B cell (primary cell): Measurements from ENCODE around the gene PTPRE. TPM values are rescaled to one million over a fixed set of nuclear protein-coding genes. Genes with fewer than 3 reads are reported as not detected.

Experiments used
- ATAC-seq: fragments of 200-7000 bp; cut with Tn5 transposase; one replicate; pipeline ENCODE4 v1.10.0; 2021; ENCODE audit warnings: low read depth, mild to moderate bottlenecking, moderate number of reproducible peaks, moderate library complexity
- CTCF ChIA-PET: fragments of 350-600 bp; sonication (Branson Sonifier 250); formaldehyde crosslinking; loops from one replicate; lab custom pipeline; 2021; ENCODE audit warnings: antibody characterized with exemption, inconsistent platforms; lab: Charles Lee
- POLR2A ChIA-PET: fragments of 350-600 bp; sonication (Branson Sonifier 250); formaldehyde crosslinking; loops from one replicate; lab custom pipeline; 2021; ENCODE audit warnings: antibody characterized with exemption; lab: Charles Lee
- DNase-seq: peaks from one replicate; pipeline ENCODE4 v3.0.0; 2013
- H2AFZ ChIP-seq: 2 replicates; pipeline ENCODE4 v1.6.1; 2012; ENCODE audit warnings: mild to moderate bottlenecking, low read depth, low read length; ENCODE audit not compliant: insufficient read depth, poor library complexity, severe bottlenecking
- H3K27ac ChIP-seq, 2 donors: 1 replicate in 1 of 2; 2 replicates in 1 of 2; pipeline ENCODE4 v1.5.1; 2012 to 2013; ENCODE audit warnings: low read length in 2 of 2, mild to moderate bottlenecking in 2 of 2, moderate library complexity in 1 of 2
- H3K27me3 ChIP-seq, 4 experiments: fragments of 200-600 bp in 1 of 4; sonication (generic) in 1 of 4; replicated peaks in 1 of 4; 1 replicate in 2 of 4; 2 replicates in 2 of 4; pipeline versions ENCODE4 v1.6.1 to v1.7.0; 2013 to 2016; ENCODE audit warnings: low read length in 3 of 4, mild to moderate bottlenecking in 2 of 4, mixed read lengths in 1 of 4, moderate library complexity in 1 of 4; ENCODE audit not compliant: insufficient read depth in 4 of 4, control insufficient read depth in 3 of 4; ENCODE audit errors: control extremely low read depth in 1 of 4
- H3K36me3 ChIP-seq, 2 experiments: replicated peaks in 1 of 2; 1 replicate in 1 of 2; 2 replicates in 1 of 2; pipeline versions ENCODE4 v1.6.1 to v1.7.1; 2013; ENCODE audit warnings: low read length in 1 of 2; ENCODE audit not compliant: insufficient read depth in 2 of 2, control insufficient read depth in 1 of 2; ENCODE audit errors: control extremely low read depth in 1 of 2, extremely low read depth in 1 of 2
- H3K4me1 ChIP-seq, 2 donors: fragments of 200-600 bp in 1 of 2; sonication (generic) in 1 of 2; 1 replicate in 1 of 2; 2 replicates in 1 of 2; pipeline versions ENCODE4 v1.5.1 to v1.6.1; 2013 to 2017; ENCODE audit warnings: low read length in 2 of 2; ENCODE audit not compliant: control insufficient read depth in 2 of 2, insufficient read depth in 2 of 2
- H3K4me2 ChIP-seq: replicated peaks from 2 replicates; pipeline ENCODE3; 2012; ENCODE audit warnings: mild to moderate bottlenecking, low read depth, low read length; ENCODE audit not compliant: poor library complexity, severe bottlenecking
- H3K4me3 ChIP-seq, 5 experiments: fragments of 200-600 bp in 1 of 5; sonication (generic) in 1 of 5; 1 replicate in 3 of 5; 2 replicates in 2 of 5; pipeline versions ENCODE4 v1.5.1 to v1.7.0; 2011 to 2016; ENCODE audit warnings: low read length in 4 of 5, mild to moderate bottlenecking in 4 of 5, low read depth in 2 of 5, control low read depth in 1 of 5, moderate library complexity in 1 of 5; ENCODE audit not compliant: insufficient read depth in 1 of 5; ENCODE audit errors: control extremely low read depth in 1 of 5, extremely low read depth in 1 of 5
- H3K79me2 ChIP-seq: fragments of 200-600 bp; sonication (generic); one replicate; pipeline ENCODE4 v1.6.0; 2016; ENCODE audit warnings: low read length; ENCODE audit not compliant: control insufficient read depth, insufficient read depth
- H3K9ac ChIP-seq: fragments of 200-600 bp; sonication (generic); 2 replicates; pipeline ENCODE4 v1.6.1; 2017; ENCODE audit warnings: mild to moderate bottlenecking, low read length, moderate library complexity
- H3K9me3 ChIP-seq, 3 donors: one replicate each; pipeline versions ENCODE4 v1.6.1 to v1.7.1; 2013; ENCODE audit warnings: low read length in 2 of 3; ENCODE audit not compliant: control insufficient read depth in 2 of 3, insufficient read depth in 1 of 3; ENCODE audit errors: control extremely low read depth in 1 of 3
- H4K20me1 ChIP-seq: 2 replicates; pipeline ENCODE4 v1.6.0; 2012; ENCODE audit warnings: mild to moderate bottlenecking, low read length; ENCODE audit not compliant: insufficient read depth, control insufficient read depth, poor library complexity, severe bottlenecking
- H3K27ac Mint-ChIP-seq: one replicate; pipeline ENCODE4 v1.8.0; 2021; ENCODE audit warnings: mixed read lengths
- H3K27me3 Mint-ChIP-seq: one replicate; pipeline ENCODE4 v1.8.0; 2021; ENCODE audit warnings: mixed read lengths
- H3K4me1 Mint-ChIP-seq: one replicate; pipeline ENCODE4 v1.8.0; 2021; ENCODE audit warnings: mixed read lengths
- H3K4me3 Mint-ChIP-seq: one replicate; pipeline ENCODE4 v1.8.0; 2021; ENCODE audit warnings: mixed read lengths
- H3K9me3 Mint-ChIP-seq: one replicate; pipeline ENCODE4 v1.8.0; 2022; ENCODE audit warnings: mixed read lengths; ENCODE audit not compliant: insufficient read depth
- EZH2 ChIP-seq: IDR thresholded peaks from 2 replicates; pipeline ENCODE4 v1.6.1; 2012; ENCODE audit warnings: borderline replicate concordance, low read depth, mild to moderate bottlenecking, moderate library complexity, low read length; ENCODE audit not compliant: insufficient read depth, poor library complexity, severe bottlenecking
- WGBS: methylation state at CpG from one replicate; pipeline ENCODE4 v1.1.5; 2013; ENCODE audit warnings: missing lambda C conversion rate; ENCODE audit not compliant: insufficient coverage; 5-methylcytosine and 5-hydroxymethylcytosine counted together
- intact Hi-C: fragments of 100-400 bp; cut with micrococcal nuclease; formaldehyde crosslinking; loops from one replicate; pipeline ENCODE4 v1.10.0; 2022
- polyA plus RNA-seq: library from polyadenylated mRNA; depleted of rRNA; stranded (reverse); fragments of >200 nt; gene quantifications from 2 replicates; pipeline ENCODE4 v1.2.3, GENCODE V29; 2012
- total RNA-seq, 2 donors: library from RNA; stranded (reverse); fragments of 120-200 nt in 1 of 2; gene quantifications; 1 replicate in 1 of 2; 2 replicates in 1 of 2; pipeline versions ENCODE4 v1.2.3 to v1.2.4, GENCODE V29; 2013 to 2022
- TF ChIP-seq, protein P1 (sequence below): fragments of 200-600 bp; IDR thresholded peaks from one replicate; pipeline ENCODE4 v1.8.0; 2022; ENCODE audit warnings: antibody characterized with exemption, mild to moderate bottlenecking

The PTPRE gene
- total and polyA plus RNA-seq, 2 donors (not counting 1 experiment from before 2014, with no cell fraction given), result 6.6 to 32.7 TPM

DNA sequence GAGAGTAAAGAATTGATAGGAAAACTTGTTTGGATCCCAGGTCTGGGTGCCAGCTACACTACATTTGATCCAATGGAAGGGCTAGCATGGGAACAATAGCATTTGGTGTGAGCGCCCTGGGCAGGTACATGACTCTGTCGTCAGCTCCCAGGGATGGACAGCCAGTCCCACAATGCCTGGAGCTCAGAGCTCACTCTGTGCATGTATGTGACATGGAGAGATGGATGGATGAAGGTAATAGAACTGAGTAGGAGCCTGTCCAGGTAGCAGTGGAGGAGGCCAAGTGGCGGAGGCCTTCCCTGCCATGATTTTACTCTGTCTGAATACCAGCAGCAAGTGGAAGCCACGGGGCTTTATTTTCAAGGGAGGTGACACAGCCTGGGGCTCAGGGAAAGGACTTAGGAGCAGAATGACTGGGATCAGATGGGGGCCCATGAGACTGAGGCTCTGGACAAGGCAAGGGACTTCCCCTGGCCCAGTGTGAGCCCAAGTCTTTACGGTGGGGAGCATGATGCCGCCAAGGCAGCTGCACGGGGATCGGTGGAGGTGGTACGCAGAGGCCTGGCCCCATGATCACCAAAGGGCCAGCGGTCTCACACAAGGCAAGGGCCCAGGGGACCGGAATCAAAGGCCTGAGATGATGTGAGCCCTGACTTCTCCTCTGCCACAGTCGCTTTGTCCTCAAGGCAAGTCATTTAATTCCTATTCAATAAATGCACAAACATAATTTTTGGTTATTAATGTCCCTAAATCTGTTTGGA, 5.9 kb downstream of the PTPRE start:
- Histone ChIP-seq H3K9me3 (peaks cover 0 to 15% (median 0%) of the 10 kb centered on the region in 3 donors), H3K9ac (no peak overlapping the region), H4K20me1 (no peaks in the 10 kb centered on the region), H3K79me2 (no peaks in the 10 kb centered on the region), H2AFZ (no peak overlapping the region), H3K4me1 (peaks cover 2 to 4% of the 10 kb centered on the region in 2 donors), H3K36me3 (no peaks in the 10 kb centered on the region), H3K4me2 (no peak overlapping the region), H3K4me3 (no peak overlapping the region), H3K27me3 (peaks cover 0 to 20% (median 6%) of the 10 kb centered on the region in 4 experiments), H3K27ac (no peak overlapping the region)
- ChIA-PET CTCF (interaction anchor here (1.2 kb wide), 1 partner anchor 157 kb away, joined by 3 read pairs; no protein-coding TSS in a partner anchor), POLR2A (no interaction called here)
- DNase-seq (no peak), ATAC-seq (no peak)
- Mint-ChIP-seq H3K27me3 (peaks cover 23% of the 10 kb centered on the region), H3K4me3 (no peak overlapping the region), H3K27ac (no peak overlapping the region), H3K9me3 (no peaks in the 10 kb centered on the region), H3K4me1 (no peaks in the 10 kb centered on the region)
- TF ChIP-seq, protein P1, sequence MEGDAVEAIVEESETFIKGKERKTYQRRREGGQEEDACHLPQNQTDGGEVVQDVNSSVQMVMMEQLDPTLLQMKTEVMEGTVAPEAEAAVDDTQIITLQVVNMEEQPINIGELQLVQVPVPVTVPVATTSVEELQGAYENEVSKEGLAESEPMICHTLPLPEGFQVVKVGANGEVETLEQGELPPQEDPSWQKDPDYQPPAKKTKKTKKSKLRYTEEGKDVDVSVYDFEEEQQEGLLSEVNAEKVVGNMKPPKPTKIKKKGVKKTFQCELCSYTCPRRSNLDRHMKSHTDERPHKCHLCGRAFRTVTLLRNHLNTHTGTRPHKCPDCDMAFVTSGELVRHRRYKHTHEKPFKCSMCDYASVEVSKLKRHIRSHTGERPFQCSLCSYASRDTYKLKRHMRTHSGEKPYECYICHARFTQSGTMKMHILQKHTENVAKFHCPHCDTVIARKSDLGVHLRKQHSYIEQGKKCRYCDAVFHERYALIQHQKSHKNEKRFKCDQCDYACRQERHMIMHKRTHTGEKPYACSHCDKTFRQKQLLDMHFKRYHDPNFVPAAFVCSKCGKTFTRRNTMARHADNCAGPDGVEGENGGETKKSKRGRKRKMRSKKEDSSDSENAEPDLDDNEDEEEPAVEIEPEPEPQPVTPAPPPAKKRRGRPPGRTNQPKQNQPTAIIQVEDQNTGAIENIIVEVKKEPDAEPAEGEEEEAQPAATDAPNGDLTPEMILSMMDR, result no peak
- no peak for TF ChIP-seq EZH2
- 94% methylated on average over 10 of the region's 12 CpGs for WGBS
- intact Hi-C loops, result no loop called here

DNA sequence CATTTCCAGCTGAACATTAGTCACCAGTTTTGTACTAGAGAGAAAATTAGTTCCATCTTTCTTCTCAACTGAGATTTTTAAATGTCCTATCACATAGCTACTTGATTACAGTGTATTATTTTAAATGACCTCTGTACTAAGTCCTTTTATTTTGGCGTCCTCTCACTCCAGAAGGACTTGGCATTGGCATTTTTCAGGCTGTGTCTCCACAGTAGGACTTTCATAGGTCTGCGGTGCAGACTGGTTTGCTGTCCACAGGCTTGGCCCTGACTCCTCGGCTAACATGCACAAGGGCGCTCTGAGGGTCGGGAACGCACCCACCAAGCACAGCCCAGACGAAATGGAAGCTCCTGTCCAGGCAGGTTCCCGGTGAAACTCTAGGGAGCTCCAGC, 6.5 kb downstream of the PTPRE start:
- H3K9me3 Mint-ChIP-seq, result no peaks in the 10 kb centered on the region
- H3K4me3 Mint-ChIP-seq, result no peak overlapping the region
- Histone ChIP-seq H3K9me3 (peaks cover 0 to 15% (median 0%) of the 10 kb centered on the region in 3 donors), H3K27me3 (peaks cover 0 to 14% (median 2%) of the 10 kb centered on the region in 4 experiments), H3K4me1 (no peaks in the 10 kb centered on the region), H3K4me2 (no peak overlapping the region), H4K20me1 (no peaks in the 10 kb centered on the region), H3K27ac (no peak overlapping the region), H2AFZ (no peak overlapping the region), H3K36me3 (no peaks in the 10 kb centered on the region), H3K79me2 (no peaks in the 10 kb centered on the region), H3K4me3 (no peak overlapping the region), H3K9ac (no peak overlapping the region)
- WGBS, result 98% methylated on average over 8 of the region's 8 CpGs
- ATAC-seq (no peak), DNase-seq (no peak)
- H3K27ac Mint-ChIP-seq, result no peak overlapping the region
- TF ChIP-seq, protein P1, result no peak
- no peak for TF ChIP-seq EZH2
- CTCF ChIA-PET, result interaction anchor here (1.2 kb wide), 1 partner anchor 156 kb away, joined by 3 read pairs; no protein-coding TSS in a partner anchor
- peaks cover 17% of the 10 kb centered on the region for H3K27me3 Mint-ChIP-seq
- intact Hi-C loops, result no loop called here
- POLR2A ChIA-PET, result no interaction called here
- H3K4me1 Mint-ChIP-seq, result no peaks in the 10 kb centered on the region
